Cardiac fibroblast (primary cell): ENCODE results near the gene C5.

Source experiments
- DNase-seq, 2 donors: peaks; one replicate each; pipeline versions ENCODE4 v3.0.0 to v3.0.0-alpha.2; 2010; ENCODE audit warnings: low read depth in 2 of 2
- H3K4me3 ChIP-seq, 2 donors: replicated peaks in 1 of 2; 1 replicate in 1 of 2; 2 replicates in 1 of 2; pipeline ENCODE4 v1.5.1; 2011; ENCODE audit warnings: low read depth in 2 of 2, low read length in 2 of 2, mild to moderate bottlenecking in 2 of 2, moderate library complexity in 1 of 2
- TF ChIP-seq, protein P1 (sequence below): IDR thresholded peaks from one replicate; pipeline ENCODE4 v1.5.1; 2011; ENCODE audit warnings: low read depth, mild to moderate bottlenecking, low read length, inconsistent platforms

C5 gene

DNA sequence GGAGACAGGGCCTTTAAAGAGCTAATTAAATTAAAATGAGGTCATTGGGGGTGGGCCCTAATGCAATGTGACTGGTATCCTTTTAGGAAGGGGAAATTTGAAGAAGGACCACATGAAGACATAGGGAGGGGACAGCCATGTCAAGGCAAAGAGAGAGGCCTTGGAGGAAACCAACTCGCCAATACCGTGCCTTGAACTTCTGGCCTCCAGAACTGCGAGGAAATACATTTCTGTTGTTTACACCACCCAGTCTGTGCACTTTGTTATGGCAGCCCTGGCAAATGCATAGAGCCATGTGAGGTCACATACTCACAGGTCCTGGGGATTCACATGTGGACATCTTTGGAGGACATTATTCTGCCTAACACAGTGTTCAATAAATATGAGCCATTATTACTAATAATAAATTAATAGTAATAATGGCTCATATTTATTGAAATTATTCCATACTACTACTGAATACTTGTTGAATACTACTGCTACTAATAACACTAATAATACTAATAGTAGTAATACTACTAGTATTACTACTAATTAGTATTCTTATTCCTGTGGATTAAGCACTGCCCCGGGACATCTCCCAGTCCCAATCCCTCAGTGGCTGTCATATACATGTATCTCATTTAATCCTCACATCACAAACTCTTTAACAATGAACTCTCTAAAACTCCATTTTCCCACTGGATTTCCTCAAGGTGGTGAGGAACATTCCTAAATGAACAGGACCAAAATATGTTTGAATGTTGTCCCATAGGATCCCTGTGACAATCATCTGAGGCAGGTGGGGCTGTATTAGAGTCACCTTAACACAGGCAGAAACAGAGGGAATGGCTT, 131.9 kb downstream of the C5 start:
- no peak overlapping the region for H3K4me3 ChIP-seq
- no peak for DNase-seq
- TF ChIP-seq, protein P1, sequence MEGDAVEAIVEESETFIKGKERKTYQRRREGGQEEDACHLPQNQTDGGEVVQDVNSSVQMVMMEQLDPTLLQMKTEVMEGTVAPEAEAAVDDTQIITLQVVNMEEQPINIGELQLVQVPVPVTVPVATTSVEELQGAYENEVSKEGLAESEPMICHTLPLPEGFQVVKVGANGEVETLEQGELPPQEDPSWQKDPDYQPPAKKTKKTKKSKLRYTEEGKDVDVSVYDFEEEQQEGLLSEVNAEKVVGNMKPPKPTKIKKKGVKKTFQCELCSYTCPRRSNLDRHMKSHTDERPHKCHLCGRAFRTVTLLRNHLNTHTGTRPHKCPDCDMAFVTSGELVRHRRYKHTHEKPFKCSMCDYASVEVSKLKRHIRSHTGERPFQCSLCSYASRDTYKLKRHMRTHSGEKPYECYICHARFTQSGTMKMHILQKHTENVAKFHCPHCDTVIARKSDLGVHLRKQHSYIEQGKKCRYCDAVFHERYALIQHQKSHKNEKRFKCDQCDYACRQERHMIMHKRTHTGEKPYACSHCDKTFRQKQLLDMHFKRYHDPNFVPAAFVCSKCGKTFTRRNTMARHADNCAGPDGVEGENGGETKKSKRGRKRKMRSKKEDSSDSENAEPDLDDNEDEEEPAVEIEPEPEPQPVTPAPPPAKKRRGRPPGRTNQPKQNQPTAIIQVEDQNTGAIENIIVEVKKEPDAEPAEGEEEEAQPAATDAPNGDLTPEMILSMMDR, result no peak

DNA sequence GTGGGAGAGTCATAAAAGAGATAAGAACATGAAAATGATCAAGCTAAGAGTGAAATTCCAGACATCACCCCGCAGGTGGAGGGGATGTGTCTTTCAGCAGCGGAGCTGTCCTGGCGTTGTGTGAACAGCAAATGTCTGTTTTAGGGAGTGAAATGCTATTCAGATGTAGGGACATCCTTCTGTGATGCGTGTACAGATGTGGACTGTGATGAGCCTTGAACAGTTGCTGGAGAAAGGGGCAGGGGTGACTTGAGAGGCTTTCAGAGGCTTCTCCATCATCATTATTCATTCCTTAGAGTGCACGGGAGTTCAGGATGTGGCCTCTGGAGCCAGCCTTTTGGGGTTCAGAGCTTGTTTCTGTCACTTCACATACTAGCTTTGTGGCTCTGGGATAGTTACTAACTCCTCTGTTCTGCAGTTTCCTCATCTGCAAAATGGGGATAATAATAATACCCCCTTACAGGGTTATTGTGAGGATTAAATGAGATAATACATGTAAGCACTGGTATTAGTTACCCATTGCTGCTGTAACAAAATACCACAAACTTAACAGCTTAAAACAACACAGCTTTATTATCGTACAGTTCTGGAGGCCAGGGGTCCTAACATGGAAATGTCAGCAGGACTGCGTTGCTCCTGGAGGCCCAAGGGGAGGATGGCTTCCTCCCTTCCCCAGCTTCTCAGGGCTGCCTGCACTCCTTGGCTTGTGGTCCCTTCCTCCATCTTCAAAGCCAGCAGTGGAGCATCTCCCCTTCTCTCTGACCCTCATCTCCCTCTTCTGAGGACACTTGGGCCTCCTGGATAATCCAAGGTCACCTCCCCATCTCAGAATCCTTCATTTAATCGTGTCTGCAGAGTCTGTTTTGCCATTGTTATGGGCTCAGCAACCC, 132.8 kb downstream of the C5 start:
- no peak for DNase-seq
- TF ChIP-seq, protein P1, result no peak
- H3K4me3 ChIP-seq, result no peak overlapping the region

DNA sequence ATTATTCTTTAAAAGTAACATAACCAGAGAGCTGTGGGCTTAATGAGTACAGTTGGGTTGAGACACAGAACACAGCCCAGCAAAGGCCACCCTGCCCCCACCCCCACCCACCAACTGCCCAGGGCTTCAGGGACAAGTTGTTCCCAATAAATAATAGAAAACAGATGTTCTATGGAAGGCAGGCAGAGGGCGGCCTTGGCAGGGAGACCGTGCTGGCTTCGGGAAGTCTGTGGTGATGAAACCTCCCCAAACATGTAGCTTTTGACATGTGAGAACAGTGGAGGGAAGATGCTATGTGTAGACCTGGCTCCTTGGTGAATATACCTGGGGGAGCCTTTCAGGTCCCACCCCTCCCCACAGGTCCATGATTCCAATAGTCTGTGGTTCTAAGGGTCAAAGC, 133.5 kb downstream of the C5 start:
- TF ChIP-seq, protein P1, result peak; percentile 12
- peak; percentile 81 to 89 for DNase-seq

GRCh38 chr9:120915854-120916470, 134.1 kb downstream of the C5 start:
- DNase-seq, result no peak
- no peak overlapping the region for H3K4me3 ChIP-seq
- TF ChIP-seq, protein P1, result no peak

More for the DNA sequence above, 133.5 kb downstream of the C5 start:
- H3K4me3 ChIP-seq, result no peak overlapping the region

DNA sequence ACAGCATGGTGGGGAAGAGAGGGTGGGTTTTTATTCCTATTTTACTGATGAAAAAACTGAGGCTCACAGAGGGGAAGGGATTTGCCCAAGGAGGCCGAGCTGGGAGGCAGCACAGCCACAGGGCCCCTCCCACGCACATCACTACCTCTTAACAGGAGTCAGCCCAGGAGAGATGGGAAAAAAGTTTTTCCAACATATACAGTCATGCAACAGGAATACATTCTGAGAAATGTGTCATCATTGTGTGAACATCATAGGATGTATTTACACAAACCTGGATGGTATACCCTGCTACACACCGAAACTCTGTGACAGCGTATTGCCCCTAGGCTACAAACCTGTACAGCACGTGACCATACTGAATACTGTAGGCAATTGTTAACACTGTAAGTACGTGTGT, 135.1 kb downstream of the C5 start:
- peak in 1 of 2 donors; percentile 62 for DNase-seq
- TF ChIP-seq, protein P1, result no peak
- no peak overlapping the region for H3K4me3 ChIP-seq

DNA sequence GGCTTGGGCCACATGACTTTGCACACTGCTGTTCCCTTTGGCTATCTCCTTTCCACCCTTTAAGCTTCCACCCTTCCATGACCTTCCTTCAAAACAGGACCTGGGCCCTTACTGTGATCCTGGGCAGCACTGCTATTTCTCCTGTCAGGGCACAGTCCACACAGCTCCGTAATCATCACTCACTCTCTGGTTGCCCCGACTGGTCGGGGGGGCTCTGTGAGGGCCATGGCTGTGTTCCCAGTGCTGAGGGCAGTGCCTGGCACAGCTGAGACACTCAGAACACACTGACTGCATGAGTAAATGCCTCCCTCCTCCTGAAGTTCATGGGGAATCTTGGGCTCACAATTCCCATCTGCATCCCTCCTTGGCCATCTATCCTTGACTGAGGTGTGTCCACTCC, 135.7 kb downstream of the C5 start:
- DNase-seq, result no peak
- TF ChIP-seq, protein P1, result no peak

More for the DNA sequence above, 135.7 kb downstream of the C5 start:
- no peak overlapping the region for H3K4me3 ChIP-seq
